Activated CD4-positive, alpha-beta T cell treated with anti-CD3 and anti-CD28 coated beads, Interleukin-10, Interleukin-2, amounts not matched to agents 100 ng/mL and 50 ng/mL, durations not matched to agents 16 hours and 8 hours (primary cell): Measurements from ENCODE around the gene MRPL23.
"Not testable (repeated sequence)": the region's sequence is repeated elsewhere in the genome, so short reads cannot be mapped to it uniquely, and the experiment has no call there.

Experiments
- DNase-seq: peaks from one replicate; pipeline ENCODE4 v3.0.0-alpha.2; 2020

Gene MRPL23

DNA sequence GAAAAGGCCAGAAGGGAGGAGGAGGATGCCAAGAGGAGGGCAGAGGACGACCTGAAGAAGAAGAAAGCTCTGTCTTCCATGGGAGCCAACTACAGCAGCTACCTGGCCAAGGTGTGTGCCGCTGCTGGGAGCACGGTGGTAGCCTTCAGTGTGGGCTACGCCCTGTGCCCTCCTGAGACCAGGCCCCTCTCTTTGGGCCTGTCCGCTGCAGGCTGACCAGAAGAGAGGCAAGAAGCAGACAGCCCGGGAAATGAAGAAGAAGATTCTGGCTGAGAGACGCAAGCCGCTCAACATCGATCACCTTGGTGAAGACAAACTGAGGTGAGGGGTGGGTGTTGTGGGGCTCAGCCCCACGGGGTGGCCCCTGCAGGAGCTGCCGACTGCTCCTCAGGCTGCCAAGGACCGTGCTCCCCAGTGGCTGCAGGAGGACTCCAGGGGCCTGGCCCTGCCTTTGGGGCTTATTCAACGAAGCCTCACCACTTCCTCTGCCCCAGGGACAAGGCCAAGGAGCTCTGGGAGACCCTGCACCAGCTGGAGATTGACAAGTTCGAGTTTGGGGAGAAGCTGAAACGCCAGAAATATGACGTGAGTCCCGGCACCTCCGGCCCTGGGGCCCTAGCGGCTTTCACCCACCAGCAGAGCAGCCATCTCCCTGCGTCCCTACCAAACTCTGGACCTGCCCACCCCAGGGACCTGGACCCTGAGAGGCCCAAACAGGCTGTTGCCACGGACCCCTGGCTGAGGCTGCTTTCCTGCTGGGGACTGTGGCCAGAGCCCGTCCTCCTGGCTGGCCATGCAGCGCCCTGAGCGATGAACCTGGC is 12.6 kb upstream of the MRPL23 start:
- DNase-seq, result no peak

DNA sequence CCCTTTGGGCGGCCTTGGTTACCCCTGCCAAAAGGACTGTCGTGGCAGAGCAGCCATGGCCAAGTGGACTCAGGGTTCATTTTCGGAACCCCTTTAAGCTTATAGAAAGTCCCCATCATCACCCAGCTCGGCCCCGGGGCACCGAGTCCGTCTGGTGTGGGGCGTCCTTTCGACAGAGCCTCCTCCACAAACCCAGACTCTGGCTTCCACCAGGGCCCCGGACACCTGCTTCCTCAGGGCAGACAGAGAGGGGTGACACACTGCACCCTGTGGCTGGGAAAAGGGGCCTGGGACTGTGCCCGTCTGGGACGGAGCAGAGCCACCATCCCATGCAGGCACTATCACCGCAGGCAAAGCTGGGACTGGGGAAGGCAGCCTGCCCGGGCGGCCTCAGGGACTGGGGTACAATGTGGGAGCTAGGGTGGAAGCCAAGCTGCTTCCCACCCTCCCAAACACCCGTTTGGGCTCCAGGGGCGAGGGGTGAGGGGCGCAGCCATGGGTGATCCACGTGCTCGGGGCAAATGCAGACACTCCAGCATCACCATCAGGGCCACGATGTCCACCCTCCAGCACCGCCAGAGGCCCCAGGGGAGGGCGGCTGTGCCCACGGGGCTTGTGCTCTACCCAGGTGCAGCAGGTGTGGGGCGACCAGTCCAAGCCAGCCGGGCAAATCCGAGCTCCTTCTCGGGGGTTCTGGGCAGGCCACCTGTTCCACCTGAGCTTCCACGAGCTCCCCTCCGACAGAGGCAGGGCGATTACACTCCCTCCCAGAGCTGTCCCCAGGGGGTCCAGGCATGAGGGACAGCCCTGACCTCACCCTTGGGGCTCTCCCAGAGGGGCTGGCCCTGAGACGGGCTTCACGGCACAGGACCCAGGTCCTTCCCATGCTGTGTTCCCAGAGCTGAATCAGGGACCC is 11.7 kb upstream of the MRPL23 start:
- no peak for DNase-seq

DNA sequence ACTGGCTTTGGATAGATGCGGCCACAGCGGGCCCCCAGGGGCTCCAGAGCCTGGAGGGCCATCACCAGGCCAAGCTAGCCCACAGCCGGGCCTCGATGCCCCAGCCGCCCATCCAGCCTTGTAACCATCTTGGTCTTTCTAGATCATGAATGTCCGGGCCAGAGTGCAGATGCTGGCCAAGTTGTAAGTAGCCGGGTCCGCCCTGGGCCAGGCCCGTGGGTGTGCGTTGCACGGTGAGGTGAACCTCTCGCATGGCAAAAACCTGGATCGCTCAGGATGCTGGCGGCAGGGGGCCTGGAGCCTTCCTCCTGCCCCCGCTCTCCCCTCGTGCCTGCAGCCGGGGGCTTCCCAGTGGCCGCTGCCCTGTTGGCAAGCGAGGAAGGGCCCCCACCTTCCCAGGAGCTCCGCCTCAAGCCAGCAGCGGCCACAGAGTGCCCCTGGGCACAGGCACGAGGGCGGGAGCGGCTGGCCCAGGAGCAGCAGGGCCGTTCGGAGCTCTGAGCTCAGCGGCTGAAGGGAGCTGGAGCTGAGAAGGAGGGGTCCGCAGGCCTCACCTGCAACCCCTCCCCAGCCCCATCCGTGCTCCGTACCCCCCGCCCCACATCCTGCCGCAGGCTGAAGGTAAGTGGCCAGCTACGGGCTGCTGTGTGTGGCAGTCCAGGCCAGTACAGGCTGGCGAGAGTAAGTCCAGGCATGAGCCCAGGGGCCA is 10.9 kb upstream of the MRPL23 start:
- DNase-seq, result no peak

DNA sequence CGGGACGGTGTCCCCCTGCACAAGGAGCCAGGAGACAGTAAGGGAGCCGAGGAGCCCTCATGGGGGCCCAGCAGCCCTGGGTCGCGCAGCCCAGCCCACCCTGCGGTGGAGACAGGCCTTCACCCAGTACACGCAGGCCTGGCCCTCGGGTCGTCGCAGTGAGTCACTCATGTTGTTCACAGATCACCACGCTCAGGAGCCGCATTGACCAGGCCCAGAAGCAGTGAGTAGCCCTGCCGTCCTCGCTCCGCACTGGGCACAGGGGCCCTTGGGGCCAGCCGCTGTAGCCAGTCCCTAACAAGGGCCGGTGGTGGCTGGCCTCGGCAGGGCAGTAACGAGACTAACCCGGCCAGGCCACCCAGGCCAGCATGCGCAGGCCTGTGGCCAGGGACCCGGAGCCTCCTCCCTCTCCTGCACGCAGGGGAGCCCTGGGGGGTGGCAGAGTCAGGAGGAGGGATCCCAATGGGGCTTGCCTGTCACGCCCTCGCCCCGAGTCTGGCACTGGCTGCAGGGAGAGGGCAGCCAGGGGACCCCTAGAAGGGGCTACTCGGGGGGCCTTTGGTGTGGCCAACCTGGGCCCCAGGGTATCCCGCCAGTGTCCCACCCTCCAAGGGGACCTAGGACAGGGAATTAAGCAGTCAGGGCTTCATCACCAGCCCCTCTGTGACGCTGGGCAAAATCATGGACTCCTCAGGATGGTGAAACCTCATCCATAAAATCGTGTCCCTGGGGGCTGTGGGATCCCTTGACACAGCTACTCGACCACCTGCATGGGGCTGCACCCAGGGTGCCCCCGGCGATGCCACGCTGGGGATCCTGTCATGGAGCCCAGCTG is 10.1 kb upstream of the MRPL23 start:
- no peak for DNase-seq

DNA sequence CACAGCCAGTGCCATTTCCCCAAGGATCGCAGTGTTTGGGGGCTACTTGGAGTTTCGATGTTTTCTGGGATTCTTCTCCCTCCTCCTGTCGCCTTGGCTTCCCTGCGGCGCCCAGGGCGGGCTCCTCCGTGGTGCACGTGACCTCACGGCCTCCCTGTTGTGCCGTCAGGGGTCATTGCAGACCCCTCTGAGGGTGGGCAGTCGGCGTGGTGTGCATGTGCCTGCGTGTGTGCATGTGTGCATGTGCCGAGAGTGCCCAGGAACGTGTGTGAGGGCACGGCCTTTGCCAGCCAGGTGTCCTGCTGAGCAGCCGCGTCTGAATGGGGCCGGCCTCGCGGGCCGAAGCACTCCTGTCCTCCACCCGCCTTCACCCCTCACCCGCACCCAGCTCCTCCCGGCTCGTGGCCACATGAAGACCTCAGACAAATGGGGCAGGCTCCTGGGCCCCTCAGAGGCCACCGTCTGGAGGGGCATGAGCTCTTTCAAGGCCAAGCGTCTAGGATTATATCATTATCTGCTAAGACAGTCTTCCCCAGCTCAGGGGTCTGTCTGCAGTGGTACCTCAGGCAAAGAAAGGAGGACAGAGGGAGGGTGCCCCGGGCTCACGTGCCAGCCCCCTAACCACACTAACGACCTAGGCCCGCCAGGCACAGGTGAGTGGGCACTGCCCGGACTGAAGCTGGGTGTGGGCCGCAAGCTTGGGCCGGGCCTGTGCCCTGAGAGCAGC is 9.4 kb upstream of the MRPL23 start:
- no peak for DNase-seq

DNA sequence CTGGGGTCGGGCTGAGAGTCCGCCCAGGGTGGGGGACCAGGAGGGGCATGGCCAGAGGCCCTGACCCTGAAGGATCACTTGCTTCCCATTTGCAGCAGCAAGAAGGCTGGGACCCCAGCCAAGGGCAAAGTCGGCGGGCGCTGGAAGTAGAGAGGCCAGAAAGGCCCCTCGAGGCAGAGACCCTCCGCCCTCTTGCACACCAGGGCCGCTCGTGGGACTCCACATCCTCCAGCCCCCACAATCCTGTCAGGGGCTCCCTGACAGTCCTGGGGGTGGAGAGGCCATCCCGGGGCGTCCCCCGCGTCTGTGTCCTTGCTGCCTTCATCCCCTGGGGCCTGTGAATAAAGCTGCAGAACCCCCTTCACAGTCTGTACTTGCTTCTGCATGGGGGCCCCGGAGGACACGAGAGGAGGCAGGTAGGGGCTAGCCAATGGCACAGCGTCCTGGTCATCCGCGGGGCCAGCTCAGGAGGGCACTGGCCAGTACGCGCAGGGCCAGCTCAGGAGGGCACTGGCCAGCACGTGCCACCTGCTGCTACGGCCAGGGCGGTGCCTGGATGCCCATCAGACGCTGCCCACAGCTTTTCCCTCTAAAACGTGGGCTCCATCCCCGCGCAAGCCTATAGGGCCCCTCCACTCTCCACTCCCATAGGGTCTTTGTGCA is 8.7 kb upstream of the MRPL23 start:
- DNase-seq, result no peak

DNA sequence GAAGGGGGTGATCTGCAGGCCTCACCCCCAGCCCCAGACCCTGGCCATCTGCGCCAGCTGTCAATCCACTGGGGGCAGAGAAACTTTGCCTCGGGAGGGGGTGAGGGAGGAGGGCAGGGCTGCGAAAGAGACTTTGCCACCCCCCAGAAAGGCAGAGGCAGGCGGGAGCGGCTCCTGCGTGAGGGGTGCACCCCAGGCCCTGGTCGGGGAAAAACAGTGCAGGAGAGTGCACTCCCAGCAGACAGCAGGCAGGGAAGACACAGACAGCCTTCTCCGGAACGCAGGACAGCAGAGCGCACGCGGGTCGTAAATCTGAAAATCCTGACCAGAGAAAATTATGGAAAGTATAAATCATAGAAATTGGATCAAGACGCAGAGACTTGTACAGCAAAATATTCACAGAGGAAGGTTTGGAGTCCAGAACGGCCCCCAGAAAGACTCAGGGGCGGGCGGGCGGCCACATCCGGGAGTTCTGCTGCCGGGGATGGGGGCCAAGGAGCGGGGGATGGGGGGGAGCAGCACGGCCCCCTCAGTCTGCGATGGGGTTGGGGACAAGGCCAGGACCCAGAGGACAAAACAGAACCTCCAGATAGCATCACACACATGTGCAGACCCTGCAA is 8.0 kb upstream of the MRPL23 start:
- no peak for DNase-seq

DNA sequence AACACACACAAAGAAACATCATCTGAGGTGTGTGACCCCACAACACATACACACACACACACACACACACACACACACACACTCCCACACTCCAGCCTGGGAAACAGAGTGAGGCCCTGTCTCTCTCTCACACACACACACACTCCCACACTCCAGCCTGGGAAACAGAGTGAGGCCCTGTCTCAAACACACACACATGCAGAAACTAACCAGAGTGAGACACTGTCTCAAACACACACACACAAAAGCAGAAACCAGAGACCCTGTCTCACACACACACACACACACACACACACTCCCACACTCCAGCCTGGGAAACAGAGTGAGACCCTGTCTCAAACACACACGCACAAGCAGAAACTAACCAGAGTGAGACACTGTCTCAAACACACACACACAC is 7.3 kb upstream of the MRPL23 start:
- DNase-seq, result not testable (repeated sequence)

DNA sequence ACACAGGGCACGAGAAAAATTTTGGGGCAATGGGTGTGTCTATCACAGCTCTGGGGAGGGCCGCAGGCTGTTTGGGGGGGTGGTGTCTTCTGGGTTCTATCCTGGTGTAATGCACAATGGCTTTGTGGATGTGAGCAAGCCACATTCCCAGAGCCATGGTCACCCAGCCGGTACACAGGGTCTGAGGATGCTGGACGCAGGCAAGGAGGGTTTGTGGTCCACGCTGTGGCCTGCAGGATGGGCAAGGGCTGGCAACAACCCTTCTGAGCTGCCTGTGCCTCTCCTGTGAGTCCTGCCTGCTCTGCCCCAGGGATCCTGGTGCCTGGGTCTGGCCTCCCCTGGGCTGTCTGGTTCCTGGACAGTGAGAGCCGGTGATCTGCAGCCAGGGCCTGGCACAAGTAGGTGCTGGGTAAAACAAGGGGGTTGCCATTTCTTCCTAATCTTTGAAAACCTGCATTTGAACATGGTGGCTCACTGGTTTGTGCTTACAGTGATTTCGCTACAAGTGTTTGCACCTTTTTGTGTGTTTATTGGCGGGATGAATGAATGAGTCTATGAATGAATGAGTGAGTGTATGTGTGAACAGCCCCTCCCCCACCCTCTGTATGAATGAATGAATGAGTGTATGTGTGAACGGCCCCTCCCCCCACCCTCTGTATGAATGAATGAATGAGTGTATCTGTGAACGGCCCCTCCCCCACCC is 4.4 kb upstream of the MRPL23 start:
- no peak for DNase-seq

DNA sequence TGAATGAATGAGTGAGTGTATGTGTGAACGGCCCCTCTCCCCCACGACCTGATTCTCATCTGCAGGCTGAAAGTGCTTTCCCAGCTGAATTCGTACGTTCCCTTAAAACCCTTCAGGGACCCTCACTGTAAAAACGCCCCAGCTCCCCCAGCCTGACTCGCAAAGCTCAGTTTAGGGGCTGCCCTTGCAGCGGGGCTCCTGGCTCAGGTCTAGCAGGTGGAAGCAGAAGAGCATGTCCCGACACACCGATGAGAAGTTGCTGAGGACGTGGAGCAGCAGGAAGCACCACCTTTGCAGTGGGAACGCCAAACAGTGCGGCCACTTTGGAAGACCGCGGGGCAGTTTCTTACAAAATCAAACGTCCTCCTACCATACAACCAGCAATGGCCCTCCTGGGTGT is 3.6 kb upstream of the MRPL23 start:
- DNase-seq, result no peak

DNA sequence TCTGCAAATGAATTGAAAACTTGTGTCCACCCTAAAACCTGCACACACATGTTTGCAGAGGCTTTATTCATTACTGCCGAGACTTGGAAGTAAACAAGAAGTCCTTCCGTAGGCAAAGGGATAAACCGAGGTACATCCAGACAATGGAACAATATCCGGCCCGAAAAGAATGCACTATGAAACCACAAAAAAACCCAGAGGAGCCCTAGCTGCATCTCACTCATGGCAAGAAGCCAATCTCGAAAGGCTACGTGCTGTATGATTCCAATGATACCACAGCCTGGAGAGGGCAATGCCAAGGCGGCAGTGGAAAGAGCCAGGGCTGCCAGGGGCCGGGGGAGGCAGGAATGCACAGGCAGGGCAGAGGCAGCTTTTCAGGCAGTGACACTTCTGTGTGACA is 3.2 kb upstream of the MRPL23 start:
- DNase-seq, result no peak

DNA sequence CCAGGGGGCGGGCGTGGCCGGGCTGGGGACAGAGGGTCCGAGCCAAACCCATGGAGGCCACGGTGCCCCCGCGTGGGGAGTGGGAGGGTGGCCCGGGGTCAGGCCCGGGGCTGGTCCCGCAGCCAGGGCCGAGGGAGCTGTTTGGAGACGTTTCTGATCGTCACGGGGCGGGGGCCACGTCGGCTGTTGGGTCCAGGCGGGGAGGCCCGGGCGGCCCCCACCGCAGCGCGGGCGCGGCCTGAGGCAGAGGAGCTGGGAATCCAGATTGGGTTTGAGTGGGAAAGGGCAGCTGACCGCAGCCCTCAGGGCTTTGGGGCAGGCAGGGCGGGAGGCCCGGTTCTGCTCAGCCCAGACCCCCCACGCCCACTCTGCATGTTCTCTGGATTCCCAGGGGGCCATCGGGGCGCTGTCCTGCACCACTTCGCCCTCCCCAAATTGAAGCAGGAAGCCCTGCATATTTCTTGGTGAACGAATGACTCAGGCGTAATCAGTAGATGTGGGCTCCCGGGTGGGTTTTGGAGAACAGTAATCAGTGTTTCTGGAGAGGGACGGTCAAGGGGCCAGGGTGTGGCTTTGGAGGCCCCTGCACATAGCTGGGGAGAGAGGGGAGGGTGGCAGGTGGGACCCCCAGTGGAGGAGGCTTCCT is 583 bp downstream of the MRPL23 start:
- no peak for DNase-seq

DNA sequence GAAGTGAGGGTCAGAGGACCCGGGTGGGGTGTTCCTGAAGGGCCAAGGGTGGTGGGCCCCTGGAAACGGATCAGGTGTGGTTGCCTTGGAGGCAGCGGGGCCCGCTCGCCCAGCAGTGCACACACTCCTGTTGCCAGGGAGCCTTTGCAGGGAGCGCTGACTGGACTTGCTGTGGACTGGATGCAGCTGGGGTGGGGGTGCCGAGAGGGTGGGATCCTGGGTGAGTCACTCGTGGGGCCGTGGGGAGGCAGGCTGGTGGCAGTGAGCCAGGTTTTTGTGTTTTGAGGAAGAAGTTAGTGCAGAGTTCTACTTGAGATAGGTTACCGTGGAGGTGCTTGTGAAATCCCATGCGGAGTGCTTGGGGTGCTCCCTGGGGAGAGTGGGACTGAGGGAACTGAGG is 1.3 kb downstream of the MRPL23 start:
- no peak for DNase-seq

DNA sequence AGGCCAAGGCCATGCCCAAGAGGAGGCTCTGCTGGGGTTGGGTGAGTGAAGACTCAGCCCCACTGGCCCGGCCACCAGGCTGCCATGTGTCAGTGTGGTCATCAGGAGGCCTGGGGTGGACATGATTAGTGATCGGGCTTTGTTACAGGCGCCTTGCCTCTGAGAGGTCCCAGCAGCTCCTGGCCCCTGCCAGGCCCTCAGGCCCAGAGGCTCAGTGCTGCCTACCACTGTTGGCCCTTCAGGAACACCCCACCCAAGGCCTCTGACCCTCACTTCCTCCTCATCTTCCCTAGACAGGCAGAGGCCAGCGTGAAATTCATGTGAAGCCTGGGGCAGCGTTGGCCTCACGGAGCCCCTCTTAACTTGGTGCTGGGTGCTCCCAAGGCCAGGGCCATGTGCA is 2.2 kb downstream of the MRPL23 start:
- DNase-seq, result no peak

DNA sequence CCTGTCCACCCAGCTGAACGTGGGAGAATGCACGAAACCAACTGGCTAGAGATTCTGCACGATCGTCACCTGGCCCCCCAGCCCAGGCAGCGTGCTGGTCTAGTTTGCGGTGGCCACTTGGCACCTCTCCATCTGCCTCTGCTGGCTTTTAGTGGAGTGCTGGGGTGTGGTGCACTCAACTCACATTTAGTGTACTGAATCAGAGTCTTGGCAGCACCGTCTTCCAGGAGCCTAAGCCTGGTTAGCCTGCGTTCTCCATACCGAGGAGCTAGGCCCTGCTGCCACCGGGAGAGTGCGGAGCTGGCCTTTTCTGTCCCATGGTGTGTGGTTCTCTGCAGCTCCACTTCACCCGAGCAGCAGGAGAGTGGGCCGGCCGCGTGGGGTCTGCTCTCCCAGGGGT is 2.8 kb downstream of the MRPL23 start:
- DNase-seq, result no peak

DNA sequence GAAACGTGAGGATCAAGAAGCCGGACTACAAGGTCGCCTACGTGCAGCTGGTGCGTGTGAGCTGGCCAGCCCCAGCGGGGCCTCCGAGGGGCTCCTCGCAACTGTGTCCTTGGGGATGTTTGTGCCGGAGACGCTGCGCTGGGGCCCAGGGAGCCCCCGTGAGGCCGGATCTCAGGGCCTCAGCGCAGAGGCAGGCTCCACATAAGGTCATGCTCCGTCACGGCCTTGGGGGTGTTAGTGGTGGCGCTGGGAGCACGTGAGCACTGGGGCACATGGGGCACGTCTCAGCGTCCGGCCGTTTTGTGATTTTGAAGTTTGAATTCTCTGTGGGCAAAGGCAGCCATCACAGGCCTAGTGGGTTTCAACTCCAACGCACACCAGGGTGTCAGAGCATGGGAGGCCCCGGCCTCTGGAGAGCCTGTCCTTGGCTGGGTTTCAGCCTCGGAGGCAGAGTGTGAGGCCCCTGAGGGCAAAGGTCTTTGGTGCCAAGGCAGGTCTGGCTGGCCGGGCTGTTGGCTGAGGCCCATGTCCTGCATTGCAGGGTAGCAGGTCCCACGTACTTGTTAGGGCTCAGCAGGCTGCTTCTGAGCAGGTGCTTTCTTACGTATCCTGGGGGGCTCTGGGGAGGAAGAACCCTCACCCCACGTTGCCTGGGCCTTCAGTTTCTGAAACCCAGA is 5.8 kb downstream of the MRPL23 start:
- no peak for DNase-seq

DNA sequence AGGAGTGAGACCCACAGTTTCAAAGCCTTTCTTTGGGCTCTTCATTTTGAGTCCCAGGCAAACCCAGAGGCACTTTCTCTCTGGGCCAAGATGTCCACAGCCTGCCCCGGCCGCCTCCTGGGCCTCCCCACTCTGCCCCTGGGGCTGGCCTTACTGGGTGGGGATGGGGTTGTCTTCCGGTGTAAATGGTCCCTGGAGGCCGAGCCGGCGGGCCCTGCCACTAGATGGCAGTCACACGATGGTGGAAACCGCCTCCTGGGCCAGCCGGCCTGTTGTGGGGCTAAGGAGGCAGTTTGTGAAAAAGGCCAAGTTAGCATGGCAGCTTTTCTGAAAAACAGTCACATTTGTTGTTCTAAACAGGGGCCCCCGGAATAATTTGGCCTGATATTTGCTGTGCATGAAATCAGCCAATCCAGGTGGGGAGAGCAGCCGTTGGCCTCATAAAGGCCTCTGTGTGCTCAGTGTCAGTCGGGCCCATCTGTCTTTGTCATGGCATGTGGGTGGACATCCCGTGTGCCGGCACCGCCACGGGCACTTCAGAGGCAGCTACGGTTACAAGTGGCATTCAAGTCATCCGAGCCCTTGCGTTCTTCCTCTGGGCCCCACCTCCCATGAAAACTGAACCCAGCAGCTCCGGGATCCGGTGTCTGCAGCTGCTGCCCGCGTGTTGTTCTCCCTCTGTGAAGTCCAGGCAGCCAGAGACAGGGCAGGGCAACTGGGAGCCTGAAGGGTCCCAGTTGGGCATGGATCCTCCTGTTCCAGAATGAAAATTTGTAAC is 6.5 kb downstream of the MRPL23 start:
- DNase-seq, result peak; percentile 18

DNA sequence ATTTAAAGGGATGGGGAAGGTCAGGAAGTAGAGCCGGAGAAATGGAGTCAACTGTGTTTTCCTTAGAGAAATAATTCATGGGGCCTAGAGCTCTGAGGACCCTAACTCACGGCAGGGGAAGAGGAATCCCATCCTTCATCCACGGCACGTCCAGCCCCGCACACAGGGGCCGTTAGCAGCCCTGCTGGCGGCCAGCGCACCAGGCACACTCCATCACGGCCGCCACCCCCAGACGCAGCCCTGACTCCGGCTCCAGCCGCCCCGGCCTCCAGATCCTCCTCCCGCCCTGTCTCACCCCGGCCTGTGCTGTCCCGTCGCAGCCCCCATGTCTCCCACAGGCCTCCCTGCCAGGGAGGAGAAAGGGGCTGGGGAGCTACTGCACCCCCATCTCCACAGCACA is 11.2 kb downstream of the MRPL23 start:
- DNase-seq, result no peak
